ENCODE results near the gene GAREM1. TPM values are rescaled to one million over a fixed set of nuclear protein-coding genes. Genes with fewer than 3 reads are reported as not detected.

Gene GAREM1
- total and polyA plus RNA-seq, 2 donors from 2014 or later: 7.0 to 47.0 TPM

- Histone ChIP-seq H3K27ac (ENCODE audit: low read depth in 2 of 2, low read length in 2 of 2) (no peak overlapping the region), H3K36me3 (ENCODE audit: control insufficient read depth in 2 of 3, insufficient read depth in 3 of 3, low read length in 3 of 3) (no peaks in the 10 kb centered on the region), H3K4me1 (ENCODE audit: control insufficient read depth in 2 of 3, insufficient read depth in 2 of 3, low read depth in 1 of 3, low read length in 3 of 3) (no peaks in the 10 kb centered on the region), H3K9me3 (ENCODE audit: control insufficient read depth in 2 of 3, insufficient read depth in 1 of 3, low read length in 3 of 3) (no peaks in the 10 kb centered on the region), H3K27me3 (ENCODE audit: control insufficient read depth, insufficient read depth, low read length) (no peaks in the 10 kb centered on the region), H3K4me3 (ENCODE audit: low read length in 3 of 3) (no peak overlapping the region), H3K9ac (ENCODE audit: low read length in 3 of 3) (no peak overlapping the region)
- FAIRE-seq (no peak), DNase-seq (no peak)
- TF ChIP-seq CTCF (IDR thresholded peaks at IDR 0.05; ENCODE audit: borderline replicate concordance, extremely low read depth, insufficient read depth): no peak
- intact Hi-C loops (cut with DNase I): no loop called here
These were observed 131.6 kb downstream of the GAREM1 start for GRCh38 chr18:32339045-32339444.

- no peak for DNase-seq
- no peaks in the 10 kb centered on the region for H3K27me3 ChIP-seq (ENCODE audit: control insufficient read depth, insufficient read depth, low read length)
- H3K36me3 ChIP-seq (ENCODE audit: control insufficient read depth in 2 of 3, insufficient read depth in 3 of 3, low read length in 3 of 3): no peaks in the 10 kb centered on the region
- H3K9me3 ChIP-seq (ENCODE audit: control insufficient read depth in 2 of 3, insufficient read depth in 1 of 3, low read length in 3 of 3): no peaks in the 10 kb centered on the region
- H3K4me1 ChIP-seq (ENCODE audit: control insufficient read depth in 2 of 3, insufficient read depth in 2 of 3, low read depth in 1 of 3, low read length in 3 of 3): no peaks in the 10 kb centered on the region
- no peak for TF ChIP-seq CTCF (IDR thresholded peaks at IDR 0.05; ENCODE audit: borderline replicate concordance, extremely low read depth, insufficient read depth)
- intact Hi-C loops (cut with DNase I): no loop called here
- H3K9ac ChIP-seq (ENCODE audit: low read length in 3 of 3): no peak overlapping the region
- FAIRE-seq: no peak
- H3K4me3 ChIP-seq (ENCODE audit: low read length in 3 of 3): no peak overlapping the region
- H3K27ac ChIP-seq (ENCODE audit: low read depth in 2 of 2, low read length in 2 of 2): no peak overlapping the region
These were observed 132.9 kb downstream of the GAREM1 start for GRCh38 chr18:32337821-32338220.

GRCh38 chr18:32337347-32337746 lies 133.3 kb downstream of the GAREM1 start:
- Histone ChIP-seq H3K36me3 (ENCODE audit: control insufficient read depth in 2 of 3, insufficient read depth in 3 of 3, low read length in 3 of 3) (no peaks in the 10 kb centered on the region), H3K4me1 (ENCODE audit: control insufficient read depth in 2 of 3, insufficient read depth in 2 of 3, low read depth in 1 of 3, low read length in 3 of 3) (no peaks in the 10 kb centered on the region), H3K9me3 (ENCODE audit: control insufficient read depth in 2 of 3, insufficient read depth in 1 of 3, low read length in 3 of 3) (no peaks in the 10 kb centered on the region), H3K27ac (ENCODE audit: low read depth in 2 of 2, low read length in 2 of 2) (no peak overlapping the region), H3K9ac (ENCODE audit: low read length in 3 of 3) (no peak overlapping the region), H3K4me3 (ENCODE audit: low read length in 3 of 3) (no peak overlapping the region), H3K27me3 (ENCODE audit: control insufficient read depth, insufficient read depth, low read length) (no peaks in the 10 kb centered on the region)
- intact Hi-C loops (cut with DNase I): no loop called here
- no peak for TF ChIP-seq CTCF (IDR thresholded peaks at IDR 0.05; ENCODE audit: borderline replicate concordance, extremely low read depth, insufficient read depth)
- DNase-seq (no peak), FAIRE-seq (no peak)

- H3K27me3 ChIP-seq (ENCODE audit: control insufficient read depth, insufficient read depth, low read length): no peaks in the 10 kb centered on the region
- no peak overlapping the region for H3K4me3 ChIP-seq (ENCODE audit: low read length in 3 of 3)
- no peak overlapping the region for H3K9ac ChIP-seq (ENCODE audit: low read length in 3 of 3)
- no peaks in the 10 kb centered on the region for H3K9me3 ChIP-seq (ENCODE audit: control insufficient read depth in 2 of 3, insufficient read depth in 1 of 3, low read length in 3 of 3)
- no peaks in the 10 kb centered on the region for H3K4me1 ChIP-seq (ENCODE audit: control insufficient read depth in 2 of 3, insufficient read depth in 2 of 3, low read depth in 1 of 3, low read length in 3 of 3)
- no peaks in the 10 kb centered on the region for H3K36me3 ChIP-seq (ENCODE audit: control insufficient read depth in 2 of 3, insufficient read depth in 3 of 3, low read length in 3 of 3)
- no peak for TF ChIP-seq CTCF (IDR thresholded peaks at IDR 0.05; ENCODE audit: borderline replicate concordance, extremely low read depth, insufficient read depth)
- H3K27ac ChIP-seq (ENCODE audit: low read depth in 2 of 2, low read length in 2 of 2): no peak overlapping the region
- FAIRE-seq (no peak), DNase-seq (no peak)
- intact Hi-C loops (cut with DNase I): no loop called here
These were observed 135.5 kb downstream of the GAREM1 start for GRCh38 chr18:32335228-32335627.

Measured in kidney (tissue), 14 donors.